NOMO-1 (cell line): ENCODE measurements around the gene KCNQ2.
"Not testable (repeated sequence)": the region's sequence is repeated elsewhere in the genome, so short reads cannot be mapped to it uniquely, and the experiment has no call there.

Source experiments
- DNase-seq, 2 experiments: peaks; one replicate each; lab custom pipeline; 2025; ENCODE audit not compliant: unreplicated experiment in 2 of 2; lab: John Stamatoyannopoulos, UW

Gene KCNQ2

GRCh38 chr20:63394069-63394919, 78.2 kb downstream of the KCNQ2 start:
- DNase-seq = no peak

- DNase-seq = no peak
Measured at GRCh38 chr20:63393566-63393965, 78.9 kb downstream of the KCNQ2 start.

- DNase-seq = no peak
Measured at GRCh38 chr20:63392465-63393365, 79.7 kb downstream of the KCNQ2 start.

- DNase-seq = no peak
Measured at GRCh38 chr20:63387917-63388316, 84.5 kb downstream of the KCNQ2 start.

DNA sequence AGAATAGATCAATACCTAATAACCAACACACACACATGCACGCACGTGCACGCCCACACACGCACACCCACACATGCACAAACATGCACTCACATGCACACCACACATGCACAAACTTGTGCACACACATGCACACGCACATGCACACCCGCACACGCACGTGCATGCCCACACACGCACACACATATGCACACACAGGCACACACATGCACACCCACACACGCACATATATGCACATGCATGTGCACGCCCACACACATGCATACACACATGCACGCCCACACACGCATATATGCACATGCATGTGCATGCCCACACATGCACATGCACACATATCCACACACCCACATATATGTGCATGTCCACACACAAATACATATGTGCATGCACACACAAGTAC, 85.1 kb downstream of the KCNQ2 start:
- DNase-seq = no peak

- no peak for DNase-seq
Measured at GRCh38 chr20:63386491-63386890, 86.0 kb downstream of the KCNQ2 start.

- DNase-seq = no peak
Measured at GRCh38 chr20:63385819-63386218, 86.6 kb downstream of the KCNQ2 start.

DNA sequence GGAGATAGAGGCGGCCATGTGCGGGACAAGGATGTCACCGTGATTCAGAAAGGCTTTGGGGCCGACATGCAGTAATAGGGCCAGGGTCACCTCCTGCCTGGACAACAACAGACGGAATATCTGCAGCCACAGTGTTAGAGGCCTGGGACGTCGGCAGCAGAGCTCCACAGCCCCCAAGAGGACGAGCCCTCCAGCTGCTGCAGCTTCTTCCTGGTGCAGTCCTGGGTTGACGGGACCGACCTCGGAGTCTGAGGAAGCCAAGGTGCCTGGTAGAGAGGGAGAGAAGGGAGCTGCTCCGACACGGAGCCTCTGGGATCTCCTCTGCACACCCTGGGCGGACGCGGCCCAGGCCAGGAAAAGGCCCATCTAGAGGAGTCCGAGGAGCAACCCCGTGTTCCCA, 88.1 kb downstream of the KCNQ2 start:
- no peak for DNase-seq

DNA sequence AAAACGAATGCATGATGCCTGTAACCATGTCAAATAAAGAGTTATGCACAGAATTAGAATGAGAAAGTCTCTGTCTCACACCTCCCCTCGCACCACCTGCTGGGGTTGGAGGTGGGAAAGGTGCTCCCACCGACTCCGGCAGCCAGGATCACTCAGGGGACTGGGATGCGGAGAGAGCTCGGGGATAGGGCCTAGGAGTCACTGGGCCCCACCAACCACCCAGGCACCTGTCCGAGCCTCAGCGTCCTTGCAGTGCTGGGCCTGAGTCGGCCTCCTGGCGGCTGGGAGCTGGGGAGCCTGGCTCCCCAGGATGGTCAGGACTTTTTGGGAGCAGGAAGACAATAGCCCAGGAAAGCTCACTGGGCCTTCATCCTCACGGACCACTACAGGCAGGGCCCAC, 88.9 kb downstream of the KCNQ2 start:
- DNase-seq = no peak

- no peak for DNase-seq
Measured at GRCh38 chr20:63382551-63383300, 89.7 kb downstream of the KCNQ2 start.

DNA sequence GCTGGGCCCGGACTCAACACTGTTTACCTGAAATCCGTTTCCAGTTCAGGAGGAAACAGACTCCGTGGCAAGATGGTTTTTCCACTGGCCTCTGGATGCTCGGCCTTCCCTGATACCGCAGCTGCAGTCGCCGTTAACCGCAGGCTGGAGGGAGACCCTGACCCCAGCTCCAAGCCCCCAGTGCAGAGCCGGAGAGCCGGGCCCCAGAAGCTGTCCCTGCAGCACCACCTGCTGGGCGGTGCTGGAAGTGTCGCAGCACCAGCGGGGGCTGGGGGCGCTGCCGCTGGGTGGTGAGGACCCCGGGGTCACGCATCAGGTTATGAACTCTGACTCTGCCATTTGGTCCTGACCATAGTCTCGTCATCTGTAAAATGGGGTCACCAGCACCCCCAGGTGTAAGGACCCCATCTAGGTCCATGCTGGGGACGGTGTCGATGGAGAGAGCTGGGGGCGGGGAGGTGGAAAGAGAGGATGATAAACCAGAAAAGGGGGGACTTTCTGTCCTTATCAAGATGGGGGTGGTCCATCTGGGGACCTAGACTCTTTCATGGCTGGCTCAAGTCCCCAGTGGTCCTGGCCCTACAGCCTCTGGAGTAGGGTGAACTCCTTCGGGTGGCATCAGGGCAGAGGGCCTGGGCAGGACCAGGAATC, 90.5 kb downstream of the KCNQ2 start:
- DNase-seq = no peak

GRCh38 chr20:63380346-63380870, 92.0 kb downstream of the KCNQ2 start:
- DNase-seq = no peak

GRCh38 chr20:63379872-63380271, 92.6 kb downstream of the KCNQ2 start:
- DNase-seq = not testable (repeated sequence)

DNA sequence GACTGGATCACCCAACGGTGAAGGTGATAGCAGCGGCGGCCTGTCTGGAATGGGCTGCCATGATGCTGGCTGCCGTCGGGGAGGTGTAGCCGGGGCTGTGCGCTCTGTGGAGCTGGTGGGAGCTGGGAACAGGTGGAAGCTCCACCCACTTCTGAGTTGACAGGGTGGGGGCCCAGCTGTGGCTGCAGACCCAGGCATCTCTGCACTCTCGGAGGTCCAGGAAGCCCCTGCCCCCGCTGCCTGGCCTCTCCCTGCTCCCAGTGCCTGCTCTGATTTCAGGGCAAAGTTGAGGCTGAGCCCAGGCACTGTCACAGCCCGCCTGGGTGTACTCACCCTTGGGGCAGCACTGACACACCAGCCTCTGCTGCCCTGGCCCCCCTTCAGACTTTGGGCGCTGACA, 93.2 kb downstream of the KCNQ2 start:
- no peak for DNase-seq

DNA sequence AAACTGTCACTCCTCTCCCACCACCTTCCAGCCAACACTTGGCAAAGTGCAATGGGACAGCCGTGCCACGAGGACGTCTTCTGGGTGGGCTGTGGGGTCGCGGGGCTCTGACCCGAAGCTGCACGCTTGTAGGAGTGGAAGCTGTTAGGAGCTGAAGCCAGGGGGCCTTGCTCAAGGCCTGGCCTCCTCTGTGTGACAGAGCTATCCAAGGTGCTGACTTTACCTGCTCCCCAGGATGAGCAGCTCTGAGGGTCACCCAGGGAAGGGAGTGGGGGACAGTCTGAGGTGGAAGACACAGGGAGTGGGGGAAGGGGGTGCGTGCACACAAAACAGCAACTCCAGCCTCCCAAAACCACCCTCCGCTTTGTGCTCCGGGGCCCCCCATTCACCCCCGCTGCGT, 93.8 kb downstream of the KCNQ2 start:
- no peak for DNase-seq

DNA sequence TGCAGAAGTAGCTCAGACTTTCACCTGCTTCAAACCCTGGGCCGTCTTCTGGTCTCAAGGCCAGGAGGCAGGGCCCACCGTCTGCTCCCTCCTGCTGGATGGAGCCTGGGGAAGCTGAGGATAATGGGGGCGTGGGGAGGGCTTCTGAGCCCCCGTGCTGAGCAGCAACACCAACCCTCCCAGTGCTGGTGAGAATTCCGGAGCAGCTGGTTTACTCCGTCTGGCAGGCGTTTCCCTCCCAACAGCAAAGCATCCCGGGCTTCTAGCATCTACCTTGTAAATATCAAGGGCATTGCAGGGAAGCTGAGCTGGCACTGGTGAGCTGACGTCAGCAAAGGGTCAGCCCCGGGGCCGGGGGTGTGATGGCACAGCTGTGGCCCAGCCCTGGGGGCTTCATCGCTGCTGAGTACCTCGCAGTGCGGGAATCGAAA, 94.5 kb downstream of the KCNQ2 start:
- no peak for DNase-seq

DNA sequence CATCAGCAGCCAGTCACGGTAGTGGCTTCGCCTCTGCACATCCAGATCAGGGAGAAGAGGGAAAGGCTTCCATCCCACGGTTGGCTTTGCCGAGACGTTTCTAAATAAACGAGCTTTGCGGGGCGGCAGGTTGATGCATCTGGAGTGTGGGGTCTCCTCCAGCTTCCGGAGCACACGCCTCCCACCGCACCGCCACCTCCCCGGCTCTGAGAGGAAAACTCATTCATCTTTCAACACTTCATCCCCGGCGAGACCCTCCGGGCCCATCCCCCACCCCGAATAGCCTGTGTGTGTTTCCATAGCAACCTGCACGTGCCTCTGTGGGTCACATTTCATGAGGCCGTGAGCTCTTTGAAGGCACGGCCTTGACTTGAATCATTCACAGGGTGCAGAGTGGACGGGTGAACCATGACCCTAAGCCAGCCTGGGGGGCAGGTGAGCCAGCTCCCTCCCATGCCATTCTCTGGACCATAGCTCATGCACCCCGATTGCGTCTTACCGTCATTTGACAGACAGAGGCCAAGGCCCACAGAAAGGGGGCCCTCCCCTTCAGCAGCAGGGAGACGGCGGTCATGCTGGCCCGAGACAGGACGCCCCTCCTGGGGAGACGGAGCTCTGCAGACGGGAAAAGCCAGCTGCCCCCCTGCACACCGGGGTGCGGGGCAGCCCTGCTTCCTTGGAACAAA, 95.1 kb downstream of the KCNQ2 start:
- no peak for DNase-seq

GRCh38 chr20:63376283-63377250, 95.9 kb downstream of the KCNQ2 start:
- DNase-seq = no peak

GRCh38 chr20:63375438-63375837, 97.0 kb downstream of the KCNQ2 start:
- DNase-seq = no peak
